HFFc6 (cell line): Measurements from ENCODE around the gene MRPS27. TPM values are rescaled to one million over a fixed set of nuclear protein-coding genes. Genes with fewer than 3 reads are reported as not detected.

Source experiments
- DNase-seq: peaks from one replicate; pipeline ENCODE4 v3.0.0-alpha.2; 2018
- H3K27ac Mint-ChIP-seq: 2 replicates; pipeline ENCODE4 v1.8.0; 2020; ENCODE audit warnings: mild to moderate bottlenecking, mixed read lengths
- H3K27me3 Mint-ChIP-seq: 2 replicates; pipeline ENCODE4 v1.8.0; 2021; ENCODE audit warnings: mild to moderate bottlenecking, moderate library complexity, mixed read lengths; ENCODE audit not compliant: insufficient read depth
- H3K36me3 Mint-ChIP-seq: 2 replicates; pipeline ENCODE4 v1.8.0; 2021; ENCODE audit warnings: low read depth, mixed read lengths
- H3K4me1 Mint-ChIP-seq: 2 replicates; pipeline ENCODE4 v1.8.0; 2020; ENCODE audit warnings: low read depth, mixed read lengths
- H3K4me3 Mint-ChIP-seq: 2 replicates; pipeline ENCODE4 v1.8.0; 2020; ENCODE audit warnings: mild to moderate bottlenecking, moderate library complexity, mixed read lengths
- H3K9me3 Mint-ChIP-seq: 2 replicates; pipeline ENCODE4 v1.8.0; 2020; ENCODE audit warnings: mild to moderate bottlenecking, mixed read lengths
- total RNA-seq, 6 experiments: library from RNA; stranded (reverse); fragmentation: NEBNext Ultra II Directional; extraction: Animal tissue kit (Norgen Biotek cat#: 25700); gene quantifications; 2 replicates in 1 of 6; 3 replicates in 5 of 6; pipeline ENCODE4 v1.2.3, GENCODE V29; 2021
- TF ChIP-seq, protein P1 (sequence below): fragments of 200-600 bp; sonication (generic); IDR thresholded peaks from 2 replicates; pipeline ENCODE4 v1.5.0; 2021; ENCODE audit warnings: antibody characterized with exemption, mild to moderate bottlenecking

MRPS27 gene
- total RNA-seq, 6 experiments from 2014 or later, result 46.1 to 74.1 (median 57.9) TPM

DNA sequence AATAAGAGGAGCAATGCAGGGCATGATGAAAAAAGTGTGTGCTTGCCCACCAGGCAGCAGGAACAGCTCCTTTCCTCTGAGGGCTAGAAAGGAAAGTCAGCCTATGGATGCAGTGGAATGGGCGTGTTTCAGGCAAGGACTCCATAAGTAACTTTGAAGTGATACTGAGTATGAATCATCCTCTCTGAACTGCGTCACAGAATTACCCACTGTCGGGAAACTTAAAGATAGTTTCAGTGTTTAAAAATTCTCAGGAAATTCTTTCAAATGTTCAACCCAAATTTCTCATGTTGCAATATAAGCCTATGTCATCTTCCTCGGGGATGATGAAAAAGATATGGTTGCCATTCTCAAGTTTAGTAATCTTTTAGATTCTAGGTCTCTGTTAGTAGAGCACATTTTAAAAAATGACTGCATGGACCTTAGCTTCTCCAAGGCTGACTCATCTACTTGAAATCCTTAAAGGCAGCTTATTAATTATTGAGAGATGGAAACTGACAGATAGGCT lies 27.8 kb upstream of the MRPS27 start:
- DNase-seq, result peak; percentile 90
- Mint-ChIP-seq H3K36me3 (peaks cover 33% of the 10 kb centered on the region), H3K4me1 (peaks cover 59% of the 10 kb centered on the region), H3K27ac (peak overlapping the region; percentile 92), H3K9me3 (no peaks in the 10 kb centered on the region), H3K27me3 (peaks cover under 1% of the 10 kb centered on the region; the same call in 1 of the 2 replicates), H3K4me3 (peak overlapping the region; percentile 69)
- TF ChIP-seq, protein P1, sequence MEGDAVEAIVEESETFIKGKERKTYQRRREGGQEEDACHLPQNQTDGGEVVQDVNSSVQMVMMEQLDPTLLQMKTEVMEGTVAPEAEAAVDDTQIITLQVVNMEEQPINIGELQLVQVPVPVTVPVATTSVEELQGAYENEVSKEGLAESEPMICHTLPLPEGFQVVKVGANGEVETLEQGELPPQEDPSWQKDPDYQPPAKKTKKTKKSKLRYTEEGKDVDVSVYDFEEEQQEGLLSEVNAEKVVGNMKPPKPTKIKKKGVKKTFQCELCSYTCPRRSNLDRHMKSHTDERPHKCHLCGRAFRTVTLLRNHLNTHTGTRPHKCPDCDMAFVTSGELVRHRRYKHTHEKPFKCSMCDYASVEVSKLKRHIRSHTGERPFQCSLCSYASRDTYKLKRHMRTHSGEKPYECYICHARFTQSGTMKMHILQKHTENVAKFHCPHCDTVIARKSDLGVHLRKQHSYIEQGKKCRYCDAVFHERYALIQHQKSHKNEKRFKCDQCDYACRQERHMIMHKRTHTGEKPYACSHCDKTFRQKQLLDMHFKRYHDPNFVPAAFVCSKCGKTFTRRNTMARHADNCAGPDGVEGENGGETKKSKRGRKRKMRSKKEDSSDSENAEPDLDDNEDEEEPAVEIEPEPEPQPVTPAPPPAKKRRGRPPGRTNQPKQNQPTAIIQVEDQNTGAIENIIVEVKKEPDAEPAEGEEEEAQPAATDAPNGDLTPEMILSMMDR, result no peak

DNA sequence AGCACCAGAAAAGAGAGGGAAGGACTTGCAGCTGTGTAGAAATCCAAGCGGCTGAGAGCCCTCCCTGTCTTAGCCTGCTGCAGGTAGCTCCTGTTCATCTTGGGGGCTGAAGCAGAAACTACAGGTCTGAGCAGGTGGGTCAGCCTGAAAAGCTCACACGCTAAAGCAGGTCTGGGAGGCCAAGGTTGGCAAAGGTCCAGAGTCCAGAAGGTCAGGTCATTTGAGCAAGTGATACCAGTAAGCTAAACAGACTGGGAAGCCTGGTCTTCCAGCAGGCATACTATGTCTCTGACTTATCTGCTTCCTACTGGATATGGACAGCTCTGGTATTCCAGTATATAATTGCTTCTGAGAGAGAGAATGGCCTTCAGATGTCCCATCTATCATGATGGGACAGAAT lies 26.4 kb upstream of the MRPS27 start:
- Mint-ChIP-seq H3K36me3 (peaks cover 31% of the 10 kb centered on the region), H3K27me3 (no peaks in the 10 kb centered on the region)

DNA sequence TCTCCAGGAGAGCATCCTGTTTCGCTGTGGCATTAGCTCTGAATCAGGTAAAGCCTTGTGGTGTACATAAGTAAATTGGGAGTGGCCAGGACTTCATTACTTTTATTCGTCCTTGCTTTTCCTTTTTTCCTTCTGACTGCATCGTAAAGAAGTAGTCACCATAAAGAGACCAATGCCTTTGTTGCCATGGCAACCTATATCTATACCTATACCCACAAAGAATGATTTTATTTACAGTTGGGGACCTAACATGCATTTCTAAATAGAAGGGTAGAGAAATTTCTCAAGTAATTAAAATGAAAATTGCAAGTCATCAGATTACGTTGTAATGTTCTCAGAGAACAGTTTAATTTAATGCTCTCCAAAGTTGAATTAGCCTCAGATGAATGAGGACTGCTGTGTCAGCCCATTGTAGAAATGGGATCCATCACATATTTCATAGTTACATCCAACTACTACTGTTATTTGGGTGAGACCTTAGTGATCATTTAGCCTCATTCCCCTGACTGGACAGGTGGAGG lies 18.7 kb upstream of the MRPS27 start:
- Mint-ChIP-seq H3K4me3 (no peak overlapping the region), H3K27me3 (no peaks in the 10 kb centered on the region), H3K9me3 (no peaks in the 10 kb centered on the region), H3K36me3 (peaks cover 26% of the 10 kb centered on the region), H3K4me1 (no peaks in the 10 kb centered on the region; the same call in 1 of the 2 replicates), H3K27ac (no peak overlapping the region)
- TF ChIP-seq, protein P1, result no peak
- DNase-seq, result no peak

More for the DNA sequence above, 26.4 kb upstream of the MRPS27 start:
- DNase-seq, result no peak
- TF ChIP-seq, protein P1, result no peak
- Mint-ChIP-seq H3K4me1 (peaks cover 49% of the 10 kb centered on the region), H3K27ac (peak overlapping the region; percentile 92), H3K4me3 (no peak overlapping the region), H3K9me3 (no peaks in the 10 kb centered on the region)

DNA sequence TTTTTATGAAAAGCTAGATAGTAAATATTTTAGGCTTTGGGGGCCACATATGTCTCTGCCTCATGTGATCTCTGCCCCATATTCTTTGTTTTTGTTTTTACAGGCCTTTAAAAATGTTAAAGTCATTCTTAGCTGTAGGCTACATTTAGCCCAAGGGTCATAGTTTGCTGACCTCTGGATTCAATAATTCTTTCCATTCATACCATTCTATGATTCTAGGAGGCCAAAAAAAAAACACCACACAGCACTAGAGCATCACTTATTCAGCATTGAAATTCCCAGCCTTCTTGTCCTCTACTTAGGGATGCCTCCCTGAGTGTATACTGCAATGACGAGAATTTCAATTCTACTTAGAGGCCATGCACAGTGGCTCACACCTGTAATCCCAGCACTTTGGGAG lies 17.1 kb upstream of the MRPS27 start:
- no peaks in the 10 kb centered on the region for H3K9me3 Mint-ChIP-seq
- peak overlapping the region; percentile 29; the same call in 1 of the 2 replicates for H3K27ac Mint-ChIP-seq
- no peaks in the 10 kb centered on the region; the same call in 1 of the 2 replicates for H3K4me1 Mint-ChIP-seq
- DNase-seq, result no peak
- TF ChIP-seq, protein P1, result no peak
- H3K4me3 Mint-ChIP-seq, result no peak overlapping the region
- peaks cover 22% of the 10 kb centered on the region for H3K36me3 Mint-ChIP-seq
- no peaks in the 10 kb centered on the region for H3K27me3 Mint-ChIP-seq

DNA sequence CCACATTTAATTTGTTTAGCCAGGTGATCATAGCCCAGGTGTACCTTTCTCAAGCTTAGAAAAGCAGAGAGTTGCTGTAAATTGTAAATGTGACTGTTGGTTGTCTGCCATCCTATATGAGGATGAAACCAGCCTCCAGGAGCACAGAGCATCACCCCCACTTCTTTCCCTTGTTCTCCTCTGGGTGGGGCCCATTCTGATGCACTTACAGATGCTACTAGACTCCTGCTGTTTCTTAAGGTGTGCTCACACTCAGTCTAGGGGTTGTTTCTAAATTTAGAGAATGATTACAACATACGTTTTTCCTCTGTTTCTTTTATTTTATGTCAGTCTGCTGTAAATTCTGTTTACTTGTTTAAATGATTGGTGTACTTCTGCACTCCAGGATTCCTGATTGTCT lies 10.7 kb upstream of the MRPS27 start:
- H3K27me3 Mint-ChIP-seq, result no peaks in the 10 kb centered on the region
- TF ChIP-seq, protein P1, result no peak
- peaks cover 21% of the 10 kb centered on the region for H3K4me1 Mint-ChIP-seq
- H3K9me3 Mint-ChIP-seq, result no peaks in the 10 kb centered on the region
- no peak overlapping the region for H3K27ac Mint-ChIP-seq
- DNase-seq, result no peak
- no peak overlapping the region for H3K4me3 Mint-ChIP-seq
- peaks cover 48% of the 10 kb centered on the region for H3K36me3 Mint-ChIP-seq
